DOHH2 (cell line): Measurements from ENCODE around the gene CFAP46.

Experiments used
- EZH2phosphoT487 ChIP-seq: fragments of 200-600 bp; sonication (generic); IDR thresholded peaks from 2 replicates; pipeline ENCODE4 v1.6.1; 2017; ENCODE audit warnings: borderline replicate concordance, mild to moderate bottlenecking, antibody characterized with exemption, low read length, moderate library complexity, mixed read lengths
- TF ChIP-seq, protein P1 (sequence below): fragments of 200-600 bp; sonication (generic); IDR thresholded peaks from one replicate; pipeline ENCODE4 v1.5.1; 2014; ENCODE audit warnings: antibody characterized with exemption, mild to moderate bottlenecking, low read depth, low read length; ENCODE audit not compliant: poor library complexity, severe bottlenecking

GRCh38 chr10:132944510-132944909 is 2.1 kb upstream of the CFAP46 start:
- TF ChIP-seq, protein P1, sequence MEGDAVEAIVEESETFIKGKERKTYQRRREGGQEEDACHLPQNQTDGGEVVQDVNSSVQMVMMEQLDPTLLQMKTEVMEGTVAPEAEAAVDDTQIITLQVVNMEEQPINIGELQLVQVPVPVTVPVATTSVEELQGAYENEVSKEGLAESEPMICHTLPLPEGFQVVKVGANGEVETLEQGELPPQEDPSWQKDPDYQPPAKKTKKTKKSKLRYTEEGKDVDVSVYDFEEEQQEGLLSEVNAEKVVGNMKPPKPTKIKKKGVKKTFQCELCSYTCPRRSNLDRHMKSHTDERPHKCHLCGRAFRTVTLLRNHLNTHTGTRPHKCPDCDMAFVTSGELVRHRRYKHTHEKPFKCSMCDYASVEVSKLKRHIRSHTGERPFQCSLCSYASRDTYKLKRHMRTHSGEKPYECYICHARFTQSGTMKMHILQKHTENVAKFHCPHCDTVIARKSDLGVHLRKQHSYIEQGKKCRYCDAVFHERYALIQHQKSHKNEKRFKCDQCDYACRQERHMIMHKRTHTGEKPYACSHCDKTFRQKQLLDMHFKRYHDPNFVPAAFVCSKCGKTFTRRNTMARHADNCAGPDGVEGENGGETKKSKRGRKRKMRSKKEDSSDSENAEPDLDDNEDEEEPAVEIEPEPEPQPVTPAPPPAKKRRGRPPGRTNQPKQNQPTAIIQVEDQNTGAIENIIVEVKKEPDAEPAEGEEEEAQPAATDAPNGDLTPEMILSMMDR, result no peak
- no peak for TF ChIP-seq EZH2phosphoT487
